Astrocyte (in vitro differentiated cells and primary cell): ENCODE results near the gene SLC37A1. TPM values are rescaled to one million over a fixed set of nuclear protein-coding genes. Genes with fewer than 3 reads are reported as not detected.

Source experiments
- DNase-seq: peaks from one replicate; pipeline ENCODE4 v3.0.0-alpha.2; 2010; ENCODE audit warnings: low read depth
- FAIRE-seq: peaks from 2 replicates; lab custom pipeline; 2011; peaks lifted over from hg19 to GRCh38; lab: Jason Lieb, UNC
- H2AFZ ChIP-seq: 2 replicates; pipeline ENCODE4 v1.6.0; 2012; ENCODE audit warnings: low read depth, low read length, inconsistent platforms
- H3K27ac ChIP-seq: 2 replicates; pipeline ENCODE4 v1.5.1; 2011; ENCODE audit warnings: low read depth, low read length, inconsistent platforms
- H3K27me3 ChIP-seq: 2 replicates; pipeline ENCODE4 v1.6.0; 2011; ENCODE audit warnings: low read length, inconsistent platforms; ENCODE audit not compliant: insufficient read depth
- H3K36me3 ChIP-seq: 2 replicates; pipeline ENCODE4 v1.5.1; 2011; ENCODE audit warnings: low read length, inconsistent platforms; ENCODE audit not compliant: insufficient read depth
- H3K4me1 ChIP-seq: 2 replicates; pipeline ENCODE4 v1.5.1; 2011; ENCODE audit warnings: low read length, inconsistent platforms; ENCODE audit not compliant: insufficient read depth
- H3K4me2 ChIP-seq: 2 replicates; pipeline ENCODE4 v1.6.0; 2012; ENCODE audit warnings: low read length, inconsistent platforms
- H3K4me3 ChIP-seq: 2 replicates; pipeline ENCODE4 v1.5.1; 2011; ENCODE audit warnings: low read depth, mild to moderate bottlenecking, low read length, inconsistent platforms; ENCODE audit not compliant: insufficient read depth
- H3K79me2 ChIP-seq: 2 replicates; pipeline ENCODE4 v1.6.0; 2012; ENCODE audit warnings: mild to moderate bottlenecking, low read length, inconsistent platforms; ENCODE audit not compliant: insufficient read depth
- H3K9ac ChIP-seq: 2 replicates; pipeline ENCODE4 v1.6.0; 2012; ENCODE audit warnings: mild to moderate bottlenecking, low read length, inconsistent platforms
- H3K9me3 ChIP-seq: 2 replicates; pipeline ENCODE4 v1.5.1; 2012; ENCODE audit warnings: low read depth, mild to moderate bottlenecking, low read length, inconsistent platforms; ENCODE audit not compliant: insufficient read depth
- H4K20me1 ChIP-seq: 2 replicates; pipeline ENCODE4 v1.6.0; 2012; ENCODE audit warnings: low read length, inconsistent platforms; ENCODE audit not compliant: insufficient read depth
- H3K27ac Mint-ChIP-seq: one replicate; pipeline ENCODE4 v1.8.0; 2021; ENCODE audit warnings: mild to moderate bottlenecking, mixed read lengths; ENCODE audit not compliant: unreplicated experiment
- H3K27me3 Mint-ChIP-seq: one replicate; pipeline ENCODE4 v1.8.0; 2021; ENCODE audit warnings: low read depth, mixed read lengths; ENCODE audit not compliant: unreplicated experiment
- H3K36me3 Mint-ChIP-seq: one replicate; pipeline ENCODE4 v1.8.0; 2021; ENCODE audit warnings: low read depth, mixed read lengths; ENCODE audit not compliant: unreplicated experiment
- H3K4me1 Mint-ChIP-seq: one replicate; pipeline ENCODE4 v1.8.0; 2021; ENCODE audit warnings: low read depth, mixed read lengths; ENCODE audit not compliant: unreplicated experiment
- H3K4me3 Mint-ChIP-seq: one replicate; pipeline ENCODE4 v1.8.0; 2021; ENCODE audit warnings: mild to moderate bottlenecking, moderate library complexity, mixed read lengths; ENCODE audit not compliant: unreplicated experiment
- H3K9me3 Mint-ChIP-seq: one replicate; pipeline ENCODE4 v1.8.0; 2021; ENCODE audit warnings: mild to moderate bottlenecking, mixed read lengths; ENCODE audit not compliant: unreplicated experiment
- EZH2 ChIP-seq: IDR thresholded peaks from 2 replicates; pipeline ENCODE4 v1.6.1; 2012; ENCODE audit warnings: mild to moderate bottlenecking, low read length, inconsistent platforms; ENCODE audit not compliant: insufficient read depth
- total RNA-seq: library from RNA; stranded (reverse); gene quantifications from 2 replicates; pipeline ENCODE4 v1.2.1, GENCODE V29; 2021
- TF ChIP-seq, protein P1 (sequence below): IDR thresholded peaks from 2 replicates; pipeline ENCODE4 v1.5.1; 2011; ENCODE audit warnings: low read depth, mild to moderate bottlenecking, inconsistent platforms, low read length, moderate library complexity; ENCODE audit not compliant: insufficient read depth

SLC37A1 gene
- total RNA-seq, 1 donor from 2014 or later, result 6.9 TPM

DNA sequence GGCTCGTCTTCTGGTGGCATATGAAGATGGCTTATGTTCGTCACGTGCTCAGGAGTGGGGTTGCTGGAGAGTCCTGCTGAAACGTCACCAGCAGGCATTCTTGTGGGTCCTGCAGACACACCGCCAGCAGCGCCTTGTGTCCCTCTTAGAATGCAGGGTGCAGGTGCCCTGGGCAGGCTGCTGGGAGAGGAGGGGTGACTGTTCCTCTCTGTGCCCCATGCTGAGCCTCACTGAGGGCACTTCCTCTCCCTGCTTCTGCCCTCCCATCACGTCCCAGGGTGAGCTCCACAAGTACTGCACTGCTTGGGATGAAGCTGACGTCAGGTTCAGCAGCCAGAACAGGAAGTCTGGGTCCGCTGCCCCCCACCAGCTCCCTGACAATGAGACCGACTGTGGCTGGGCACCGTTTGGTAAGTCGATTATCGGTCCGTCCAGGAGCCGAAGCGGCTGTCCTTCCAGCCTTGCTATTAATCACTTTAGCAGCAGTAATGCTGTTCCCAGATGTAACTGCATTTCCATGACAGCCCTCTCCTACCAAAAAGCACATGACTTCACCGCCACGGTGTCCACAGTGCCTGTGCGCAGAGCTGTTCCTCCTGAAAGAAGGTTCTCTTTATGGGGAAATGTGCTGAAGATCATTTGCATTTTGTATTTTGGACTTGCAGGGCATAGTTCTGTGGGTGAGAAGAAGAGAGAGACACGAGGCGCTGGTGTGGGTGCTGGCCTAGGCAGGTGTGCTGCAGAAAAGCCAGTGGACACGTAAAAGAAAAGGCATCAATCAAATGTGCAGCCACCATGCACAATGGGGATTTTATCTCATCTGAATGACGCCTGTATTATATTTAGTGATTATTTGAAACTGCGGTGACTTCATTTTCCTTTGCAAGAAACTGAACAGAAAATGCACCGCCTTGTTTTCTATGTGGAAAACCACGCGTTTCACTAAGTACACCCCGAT is 21.0 kb downstream of the SLC37A1 start:
- H4K20me1 ChIP-seq, result no peaks in the 10 kb centered on the region
- peaks cover 18% of the 10 kb centered on the region for H3K27me3 Mint-ChIP-seq
- H3K9me3 ChIP-seq, result no peaks in the 10 kb centered on the region
- no peak for TF ChIP-seq EZH2
- TF ChIP-seq, protein P1, sequence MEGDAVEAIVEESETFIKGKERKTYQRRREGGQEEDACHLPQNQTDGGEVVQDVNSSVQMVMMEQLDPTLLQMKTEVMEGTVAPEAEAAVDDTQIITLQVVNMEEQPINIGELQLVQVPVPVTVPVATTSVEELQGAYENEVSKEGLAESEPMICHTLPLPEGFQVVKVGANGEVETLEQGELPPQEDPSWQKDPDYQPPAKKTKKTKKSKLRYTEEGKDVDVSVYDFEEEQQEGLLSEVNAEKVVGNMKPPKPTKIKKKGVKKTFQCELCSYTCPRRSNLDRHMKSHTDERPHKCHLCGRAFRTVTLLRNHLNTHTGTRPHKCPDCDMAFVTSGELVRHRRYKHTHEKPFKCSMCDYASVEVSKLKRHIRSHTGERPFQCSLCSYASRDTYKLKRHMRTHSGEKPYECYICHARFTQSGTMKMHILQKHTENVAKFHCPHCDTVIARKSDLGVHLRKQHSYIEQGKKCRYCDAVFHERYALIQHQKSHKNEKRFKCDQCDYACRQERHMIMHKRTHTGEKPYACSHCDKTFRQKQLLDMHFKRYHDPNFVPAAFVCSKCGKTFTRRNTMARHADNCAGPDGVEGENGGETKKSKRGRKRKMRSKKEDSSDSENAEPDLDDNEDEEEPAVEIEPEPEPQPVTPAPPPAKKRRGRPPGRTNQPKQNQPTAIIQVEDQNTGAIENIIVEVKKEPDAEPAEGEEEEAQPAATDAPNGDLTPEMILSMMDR, result no peak
- no peak overlapping the region for H3K4me2 ChIP-seq
- no peaks in the 10 kb centered on the region for H3K4me1 Mint-ChIP-seq
- no peak overlapping the region for H3K27ac Mint-ChIP-seq
- H3K36me3 ChIP-seq, result no peaks in the 10 kb centered on the region
- H3K9me3 Mint-ChIP-seq, result no peaks in the 10 kb centered on the region
- no peaks in the 10 kb centered on the region for H3K4me1 ChIP-seq
- peaks cover 7% of the 10 kb centered on the region for H3K36me3 Mint-ChIP-seq
- DNase-seq, result no peak
- no peak overlapping the region for H3K9ac ChIP-seq
- H3K4me3 ChIP-seq, result no peak overlapping the region
- peaks cover 5% of the 10 kb centered on the region for H3K27me3 ChIP-seq
- H3K27ac ChIP-seq, result no peak overlapping the region
- H2AFZ ChIP-seq, result no peak overlapping the region
- FAIRE-seq, result no peak
- no peak overlapping the region for H3K4me3 Mint-ChIP-seq
- H3K79me2 ChIP-seq, result no peaks in the 10 kb centered on the region

DNA sequence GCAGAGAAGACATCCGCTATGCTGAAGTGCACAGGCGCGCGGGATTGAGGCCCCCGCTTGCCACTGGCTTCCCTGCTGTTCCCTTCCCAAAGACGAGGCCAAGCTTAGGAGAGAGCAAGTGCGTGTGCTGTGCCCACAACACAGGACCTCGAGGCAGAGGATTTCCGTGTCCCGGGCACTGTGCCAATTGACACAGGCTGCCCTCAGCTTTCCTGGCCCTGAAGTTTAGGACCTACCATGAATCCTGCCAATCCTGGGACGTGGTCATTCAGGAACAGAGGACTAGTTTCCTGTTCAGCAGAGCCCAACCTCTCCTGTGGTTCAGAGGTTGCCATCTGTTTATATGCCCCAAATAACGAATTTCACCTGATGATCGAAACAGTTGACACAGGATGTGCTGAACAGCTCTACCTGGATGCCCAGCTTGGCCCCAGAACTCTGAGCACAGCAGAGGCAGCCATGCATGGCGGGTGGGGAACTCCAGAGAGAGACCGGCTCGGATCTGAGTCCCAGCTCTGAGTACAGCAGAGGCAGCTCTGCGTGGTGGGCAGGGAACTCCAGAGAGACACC is 22.0 kb downstream of the SLC37A1 start:
- peaks cover 26% of the 10 kb centered on the region for H3K27me3 Mint-ChIP-seq

More for the DNA sequence above, 22.0 kb downstream of the SLC37A1 start:
- no peaks in the 10 kb centered on the region for H3K9me3 ChIP-seq
- peaks cover 5% of the 10 kb centered on the region for H3K27me3 ChIP-seq
- Mint-ChIP-seq H3K4me1 (no peaks in the 10 kb centered on the region), H3K27ac (no peak overlapping the region), H3K9me3 (no peaks in the 10 kb centered on the region), H3K36me3 (peaks cover 8% of the 10 kb centered on the region), H3K4me3 (no peak overlapping the region)
- H3K4me3 ChIP-seq, result no peak overlapping the region
- H3K27ac ChIP-seq, result no peak overlapping the region
- no peak for FAIRE-seq
- TF ChIP-seq, protein P1, result no peak
- no peak for TF ChIP-seq EZH2
- no peaks in the 10 kb centered on the region for H3K4me1 ChIP-seq
- H3K4me2 ChIP-seq, result no peak overlapping the region
- no peaks in the 10 kb centered on the region for H3K79me2 ChIP-seq
- H3K36me3 ChIP-seq, result no peaks in the 10 kb centered on the region
- no peak overlapping the region for H2AFZ ChIP-seq
- no peaks in the 10 kb centered on the region for H4K20me1 ChIP-seq
- H3K9ac ChIP-seq, result no peak overlapping the region
- DNase-seq, result no peak
